NCI-H510A (cell line): Measurements from ENCODE around the gene CBY1.

ENCODE experiments used
- DNase-seq: peaks from one replicate; lab custom pipeline; 2025; lab: John Stamatoyannopoulos, UW

Gene CBY1

DNA sequence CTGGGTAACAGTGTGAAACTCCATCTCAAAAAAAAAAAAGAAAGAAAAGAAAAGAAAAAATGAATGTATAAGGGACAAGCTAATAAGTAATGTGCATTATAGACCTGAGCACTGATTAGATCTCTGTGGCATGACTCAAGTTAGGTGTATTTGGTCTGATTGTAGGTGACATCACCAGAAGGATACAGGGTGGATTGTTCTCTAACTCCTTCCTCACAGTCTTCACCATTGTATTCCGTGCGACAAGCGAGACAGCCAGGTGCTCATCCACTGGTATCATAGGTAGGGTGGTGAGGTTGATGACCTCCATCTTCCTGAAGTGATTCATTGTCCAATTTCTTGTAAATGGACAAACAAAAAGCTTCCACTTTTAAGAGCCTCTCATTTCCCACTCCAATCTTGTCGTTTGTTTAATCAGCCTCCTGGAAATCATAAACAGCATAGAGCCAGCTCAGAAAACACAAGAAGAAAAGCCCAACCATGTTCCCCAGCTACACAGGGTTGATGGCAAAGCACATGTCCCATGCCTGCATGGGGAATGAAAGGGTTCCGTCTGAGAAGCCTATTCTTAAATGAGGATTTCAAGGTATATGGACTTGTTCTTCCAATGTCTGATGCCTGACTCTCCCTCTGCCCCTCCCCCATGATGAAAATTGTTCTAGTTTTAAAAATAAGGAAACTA, 6.5 kb upstream of the CBY1 start:
- DNase-seq, result no peak

DNA sequence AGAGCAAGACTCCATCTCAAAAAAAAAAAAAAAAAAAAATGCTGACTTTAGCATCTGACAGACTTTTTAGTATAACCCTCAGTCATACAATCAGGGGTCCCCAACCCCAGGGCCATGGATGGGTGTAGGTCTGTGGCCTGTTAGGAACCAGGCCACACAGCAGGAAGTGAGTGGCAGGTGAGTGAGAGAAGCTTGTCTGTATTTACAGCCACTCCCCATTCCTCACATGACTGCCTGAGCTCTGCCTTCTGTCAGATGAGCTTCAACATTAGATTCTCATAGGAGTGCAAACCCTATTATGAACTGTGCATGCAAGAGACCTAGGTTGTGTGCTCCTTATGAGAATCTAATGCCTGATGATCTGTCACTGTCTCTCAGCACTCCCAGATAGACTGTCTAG, 3.6 kb upstream of the CBY1 start:
- no peak for DNase-seq

DNA sequence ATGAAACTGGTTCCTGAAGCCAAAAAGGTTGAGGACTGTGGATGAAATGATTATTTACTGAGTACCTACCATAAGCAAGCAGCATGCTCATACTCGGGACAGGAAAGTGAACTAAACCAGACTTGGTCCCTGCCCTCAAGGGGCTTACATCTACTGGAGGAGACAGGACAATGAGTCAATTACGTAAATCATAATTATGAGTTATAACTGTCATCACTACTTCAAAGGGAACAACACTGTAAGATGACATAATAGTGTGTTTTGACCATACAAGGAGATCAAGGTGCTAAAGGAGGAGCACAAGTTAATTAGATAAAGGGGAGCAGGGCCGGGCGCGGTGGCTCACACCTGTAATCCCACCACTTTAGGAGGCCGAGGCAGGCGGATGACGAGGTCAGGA, 2.7 kb upstream of the CBY1 start:
- no peak for DNase-seq

DNA sequence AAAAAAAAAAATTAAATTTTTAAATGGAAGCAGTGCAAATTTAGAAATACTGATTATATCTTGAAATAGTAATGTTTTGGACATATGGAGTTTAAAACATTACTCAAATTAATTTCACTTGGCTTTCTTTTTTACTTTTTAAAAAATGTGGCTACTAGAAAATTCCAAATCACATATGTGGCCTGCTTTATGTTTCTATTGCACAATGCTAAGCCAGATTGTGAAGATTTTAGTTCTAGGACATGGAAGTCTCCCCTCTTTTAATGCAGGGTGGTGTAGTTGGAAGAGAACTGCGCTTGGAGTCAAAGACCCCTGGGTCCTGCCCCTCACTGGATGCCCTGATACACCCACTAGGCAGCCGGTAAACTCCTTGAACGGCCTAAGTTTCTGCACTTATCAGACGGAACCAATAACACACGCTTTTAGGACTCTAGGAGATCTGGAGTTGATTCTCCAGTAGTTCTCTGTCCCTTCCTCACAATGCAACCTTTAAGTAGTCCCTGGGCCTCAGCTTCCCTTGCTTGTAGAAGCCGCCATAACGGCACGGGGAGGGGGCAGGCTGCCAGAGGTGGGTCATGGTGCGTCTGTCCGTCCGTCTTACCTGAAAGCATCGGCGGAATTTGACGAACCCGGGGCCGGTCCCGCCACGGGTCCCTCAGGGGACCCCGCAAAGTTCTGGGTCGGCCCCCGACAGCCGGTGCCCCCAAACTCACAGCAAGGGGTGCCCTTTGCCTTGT, 751 bp upstream of the CBY1 start:
- DNase-seq, result no peak

DNA sequence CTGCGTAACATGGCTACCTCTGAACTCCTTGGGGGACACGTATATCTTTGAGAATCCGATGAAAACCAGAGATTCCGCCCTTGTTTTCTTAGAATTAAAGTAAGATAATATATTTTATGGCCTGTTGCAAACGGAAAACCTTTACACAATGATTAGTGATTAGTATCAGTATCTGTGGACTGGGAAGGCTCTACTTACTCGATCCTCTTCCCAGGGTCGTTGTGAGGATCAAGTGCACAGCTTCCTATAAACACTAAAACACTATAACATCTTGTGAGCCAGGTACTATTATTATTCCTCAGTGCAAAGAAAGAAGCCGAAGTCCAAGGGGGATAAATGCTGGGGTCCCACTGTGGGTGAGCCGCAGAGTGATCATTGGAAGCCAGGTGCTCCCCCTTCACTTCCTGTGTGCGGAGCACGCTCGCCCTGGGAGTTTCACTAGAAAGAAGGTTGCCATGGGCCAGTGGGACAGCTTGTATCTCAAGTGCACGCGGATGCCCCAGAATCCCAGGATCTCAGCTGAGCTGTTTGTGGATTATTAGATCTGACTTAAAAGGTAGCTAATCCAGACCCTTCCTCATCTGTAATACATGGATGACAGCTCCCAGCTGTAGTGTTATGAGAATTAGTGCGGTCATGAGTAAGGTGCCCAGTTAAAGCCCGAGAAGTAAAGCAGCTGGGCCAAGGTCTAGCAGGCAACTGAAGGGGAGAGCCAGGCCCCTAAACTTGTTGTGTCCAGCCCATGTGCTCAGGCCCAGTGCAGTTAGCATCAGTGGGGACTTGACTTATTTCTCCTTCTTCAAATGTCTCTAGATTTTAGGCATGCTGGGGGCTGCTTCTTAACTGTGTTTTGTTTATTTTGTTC, 839 bp downstream of the CBY1 start:
- no peak for DNase-seq

DNA sequence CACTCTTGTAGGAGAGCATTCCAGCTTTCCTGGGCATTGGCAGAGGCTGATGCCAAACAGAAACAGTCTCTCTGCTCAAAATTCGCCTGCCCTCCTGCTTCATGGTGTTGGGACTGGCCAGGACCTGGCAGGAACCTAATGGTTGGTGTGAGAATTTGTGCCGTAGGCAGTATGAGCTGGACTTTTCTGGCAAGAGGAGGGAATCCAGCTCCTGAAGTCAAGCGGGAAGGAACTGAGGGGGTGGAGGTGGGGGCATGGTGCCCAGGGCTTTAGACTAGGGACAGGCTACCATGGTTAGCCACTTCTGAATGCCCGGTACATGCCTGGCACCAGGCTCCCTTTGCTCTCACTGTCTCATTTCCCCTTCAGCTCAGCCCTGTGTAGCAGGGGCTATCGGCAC, 18.4 kb downstream of the CBY1 start:
- DNase-seq, result no peak

DNA sequence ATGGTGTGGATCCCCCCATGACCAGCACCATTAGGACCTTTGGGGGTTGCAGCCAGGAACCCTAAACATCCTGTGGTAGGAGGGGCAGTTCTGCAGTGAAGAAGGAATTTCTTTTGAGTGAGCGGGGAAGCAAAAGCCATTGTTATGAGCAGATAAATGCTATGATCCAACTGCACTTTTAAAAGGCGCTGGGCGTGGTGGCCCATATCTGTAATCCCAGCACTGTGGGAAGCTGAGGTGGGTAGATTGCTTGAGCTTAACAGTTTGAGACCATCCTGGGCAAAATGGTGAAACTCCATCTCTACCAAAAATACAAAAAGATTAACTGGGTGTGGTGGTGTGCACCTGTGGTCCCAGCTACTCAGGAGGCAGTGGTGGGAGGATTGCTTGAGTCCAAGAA, 19.4 kb downstream of the CBY1 start:
- DNase-seq, result no peak

DNA sequence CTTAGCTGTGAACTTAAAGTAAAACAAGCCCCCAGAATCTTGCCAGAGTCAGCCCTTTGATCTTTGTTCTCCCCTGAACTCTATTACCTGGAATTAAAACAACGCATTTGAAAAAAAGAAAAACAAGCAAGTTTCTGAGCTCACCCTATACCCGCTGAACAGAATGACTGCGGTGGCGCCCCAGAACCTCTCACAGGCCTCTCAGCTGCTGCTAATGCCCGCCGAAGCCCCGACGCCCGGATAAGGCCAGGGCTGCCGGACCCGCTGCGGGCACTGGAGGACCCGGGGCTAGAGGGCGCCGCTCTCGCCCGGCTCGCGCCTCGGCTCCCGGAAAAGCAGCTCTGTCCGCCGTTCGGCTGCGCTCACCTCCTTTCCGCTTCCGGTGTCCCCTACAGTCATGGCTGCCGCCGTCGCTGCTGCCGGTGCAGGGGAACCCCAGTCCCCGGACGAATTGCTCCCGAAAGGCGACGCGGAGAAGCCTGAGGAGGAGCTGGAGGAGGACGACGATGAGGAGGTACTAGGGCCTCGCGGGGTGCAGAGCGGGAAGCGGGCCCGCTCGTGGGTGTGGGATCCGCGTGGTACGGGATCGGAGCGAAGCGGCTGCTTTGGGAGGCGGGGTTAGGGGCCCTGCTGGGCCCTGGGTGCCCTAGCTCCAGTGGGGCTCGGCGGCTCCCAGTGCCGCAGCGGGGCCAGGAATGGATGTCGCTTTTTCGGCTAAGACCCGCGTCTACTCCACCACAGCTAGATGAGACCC, 25.3 kb downstream of the CBY1 start, which contains the start of gene TOMM22:
Gene TOMM22 (plus strand): TSS at position 376 of the 754 bp plus-strand sequence. CDS start 22 bp downstream, at position 398.
- peak; percentile 70 for DNase-seq

DNA sequence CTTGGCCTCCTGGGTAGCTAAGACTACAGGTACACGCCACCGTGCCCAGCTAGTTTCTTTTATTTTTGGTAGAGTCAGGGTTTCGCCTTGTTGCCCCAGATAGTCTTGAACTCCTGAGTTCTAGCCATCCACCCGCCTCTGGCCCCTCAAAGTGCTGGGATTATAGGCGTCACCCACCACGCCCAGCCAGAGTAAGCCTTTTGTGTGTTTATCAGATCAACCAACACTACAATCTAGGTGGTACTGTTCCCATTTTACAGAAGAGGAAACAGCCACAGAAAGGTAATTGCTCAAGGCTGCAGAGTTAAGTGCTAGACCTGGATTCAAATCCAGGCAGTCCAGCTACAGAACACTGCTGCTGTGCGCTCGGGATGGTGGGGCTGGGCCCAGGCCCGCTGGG, 28.5 kb downstream of the CBY1 start:
- DNase-seq, result no peak

DNA sequence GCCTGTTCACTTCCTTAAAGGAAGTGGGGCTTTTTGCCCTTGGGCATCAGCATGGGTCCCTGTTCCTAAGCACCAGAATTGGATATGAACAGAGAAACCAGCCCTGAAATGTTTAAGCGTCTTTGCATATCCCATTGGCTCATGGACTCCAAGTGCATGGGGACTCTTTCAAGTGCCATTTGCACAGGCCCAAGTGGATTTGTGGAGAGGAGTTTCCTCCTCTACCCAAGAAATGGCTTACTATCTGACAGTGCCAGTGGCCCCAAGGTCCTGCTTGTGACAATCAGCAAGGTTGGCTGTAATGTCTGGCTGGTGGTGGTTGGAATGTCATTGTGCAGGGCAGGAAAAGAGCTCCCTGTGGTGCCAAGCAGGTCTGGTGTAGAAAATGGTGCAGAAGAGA, 29.3 kb downstream of the CBY1 start:
- DNase-seq, result no peak

DNA sequence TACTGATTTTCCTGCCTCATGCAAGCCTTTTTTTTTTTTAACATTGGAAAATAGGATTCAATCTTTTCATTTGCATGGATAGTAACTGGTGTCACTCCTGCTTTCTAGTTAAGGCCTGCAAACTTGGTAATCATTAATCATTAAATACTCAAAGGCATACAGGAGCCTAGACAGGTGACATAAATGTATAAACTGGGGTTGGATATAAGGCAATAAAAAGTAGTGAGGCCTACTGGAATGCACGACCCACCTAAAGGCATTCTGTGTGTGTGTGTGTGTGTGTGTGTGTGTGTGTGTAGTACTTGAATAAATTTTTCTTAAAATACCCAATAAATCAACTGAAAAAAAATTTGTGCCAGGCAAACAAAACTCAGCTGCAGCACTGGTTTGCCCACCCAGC, 33.2 kb downstream of the CBY1 start:
- DNase-seq, result no peak

DNA sequence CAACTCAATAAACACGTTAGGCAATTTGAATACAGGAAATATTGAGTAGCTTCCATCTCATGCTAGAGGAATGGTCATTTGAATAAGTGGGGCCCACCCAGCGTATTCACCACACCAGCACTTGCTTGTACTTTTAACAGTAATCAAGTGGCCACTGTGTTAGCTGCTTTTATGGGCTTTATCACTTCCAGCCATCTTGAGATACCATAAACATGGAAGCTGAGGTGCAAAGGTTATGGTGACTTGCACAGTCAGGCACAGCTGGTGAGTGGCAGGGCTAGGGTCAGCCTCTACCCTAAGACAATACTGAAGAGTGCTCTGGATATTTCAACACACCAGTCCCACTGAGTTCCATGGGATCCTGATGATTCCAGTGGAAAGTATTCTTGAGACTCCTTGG, 37.6 kb downstream of the CBY1 start:
- no peak for DNase-seq

DNA sequence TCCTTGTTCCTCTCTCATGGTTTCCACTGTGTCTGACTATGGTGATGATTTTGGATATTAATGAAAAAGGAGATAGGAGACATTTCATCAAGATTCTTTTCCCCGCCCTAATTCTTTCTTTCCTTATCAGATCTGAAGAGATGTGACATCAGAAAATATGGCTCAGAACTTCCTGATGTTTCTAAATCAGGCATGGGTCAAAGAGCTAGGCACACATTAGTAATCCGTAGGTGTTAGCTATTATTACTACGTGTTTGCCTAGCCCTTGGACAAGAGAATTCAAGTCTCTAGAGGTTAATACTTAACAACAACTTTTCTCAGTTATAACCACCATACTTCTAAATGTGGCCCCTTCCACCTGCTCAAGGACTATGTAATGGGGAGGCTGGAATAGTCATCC, 38.5 kb downstream of the CBY1 start:
- no peak for DNase-seq

DNA sequence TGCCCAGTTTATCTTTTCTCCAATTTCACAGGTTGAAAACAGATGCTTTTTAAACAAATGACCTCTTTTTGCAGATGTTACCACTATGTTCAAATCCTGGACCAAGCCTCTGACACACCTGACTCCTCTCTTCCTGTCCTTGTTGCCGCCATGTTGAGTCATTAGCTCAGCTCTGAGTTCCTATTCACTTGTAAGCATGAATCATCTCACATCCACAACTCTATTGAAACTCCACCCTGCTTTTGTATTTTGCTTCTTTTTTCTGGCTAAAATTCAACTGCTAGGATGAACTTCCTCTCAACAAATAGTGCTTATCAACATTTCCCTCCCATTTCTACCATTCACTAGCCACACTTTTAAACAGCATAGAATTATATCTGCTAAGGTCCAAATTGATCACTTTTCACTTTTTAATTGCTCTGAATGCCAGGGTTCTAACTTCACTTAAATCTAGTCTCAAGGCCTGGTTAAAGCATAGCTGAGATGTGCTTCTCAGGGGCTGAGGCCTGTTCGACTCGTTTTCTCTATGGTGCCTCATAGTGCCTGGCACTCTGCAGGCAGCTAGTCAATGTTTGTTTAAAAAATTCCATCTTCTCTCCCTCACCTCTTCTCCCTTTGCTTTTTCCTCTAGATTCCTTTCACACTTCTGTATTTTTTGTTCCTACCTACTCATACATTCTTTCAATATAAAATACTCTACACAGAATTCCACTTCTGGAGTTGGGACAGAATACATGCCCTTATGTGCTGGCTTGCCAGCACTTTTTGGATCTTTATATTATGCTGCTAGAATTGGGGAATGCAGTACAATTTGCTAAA, 40.4 kb downstream of the CBY1 start:
- DNase-seq, result no peak

DNA sequence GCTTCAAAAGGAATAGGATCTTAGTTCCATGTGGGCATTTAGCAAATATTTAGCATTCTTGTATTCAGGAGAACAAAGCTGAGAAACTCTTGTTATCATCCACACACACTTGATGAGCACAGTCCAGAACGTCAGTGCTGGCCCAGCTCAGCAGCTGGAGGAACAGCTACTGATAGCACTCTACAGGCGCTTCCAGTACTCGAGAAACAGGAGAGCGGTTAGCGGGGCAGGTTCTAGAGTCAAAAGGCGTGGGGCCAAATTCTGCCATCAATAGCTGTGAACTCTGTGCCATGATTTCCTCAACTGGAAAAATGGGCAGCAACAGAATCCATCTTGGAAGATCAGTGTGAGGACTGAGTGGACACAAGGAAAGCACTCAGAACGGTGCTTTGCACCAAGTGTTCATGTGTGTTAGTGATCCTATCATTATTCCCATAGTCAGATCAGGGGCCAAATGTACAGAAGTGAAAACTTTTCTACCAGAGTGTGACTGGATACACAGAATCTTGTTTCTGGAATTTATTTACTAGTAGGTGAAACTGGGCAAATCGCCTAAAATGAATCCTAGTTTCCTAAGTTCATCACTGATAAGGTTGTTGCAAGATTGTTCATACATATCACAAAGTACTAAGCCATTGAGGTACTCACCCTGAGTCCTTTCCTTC, 41.1 kb downstream of the CBY1 start:
- DNase-seq, result no peak

DNA sequence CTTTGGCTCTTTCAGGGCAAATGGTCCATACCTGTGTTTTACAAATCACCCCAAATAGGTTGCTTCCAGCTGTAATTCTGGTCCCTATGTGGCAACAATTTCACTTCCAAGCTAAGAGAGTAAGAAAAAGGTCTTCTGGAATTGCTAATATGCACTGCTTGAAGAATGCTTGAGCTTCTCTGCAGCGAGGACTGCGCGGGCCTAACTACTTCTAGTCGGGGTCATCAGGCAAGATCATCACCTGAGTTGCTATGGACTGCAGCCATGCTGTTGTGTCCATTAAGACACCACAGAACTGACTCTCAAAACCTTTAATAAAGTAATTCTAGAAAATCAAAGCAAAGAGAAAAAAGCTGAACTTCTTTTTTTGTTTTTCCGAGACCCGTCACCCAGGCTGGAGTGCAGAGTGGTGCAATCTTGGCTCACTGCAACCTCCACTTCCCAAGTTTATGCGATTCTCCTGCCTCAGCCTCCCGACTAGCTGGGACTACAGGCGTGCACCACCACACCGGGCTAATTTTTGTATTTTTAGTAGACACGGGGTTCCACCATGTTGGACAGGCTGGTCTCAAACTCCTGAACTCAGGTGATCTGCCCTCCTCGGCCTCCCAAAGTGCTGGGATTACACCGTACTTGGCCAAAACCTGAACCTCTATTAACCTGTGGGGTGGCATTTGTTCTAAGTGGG, 42.1 kb downstream of the CBY1 start:
- DNase-seq, result no peak

DNA sequence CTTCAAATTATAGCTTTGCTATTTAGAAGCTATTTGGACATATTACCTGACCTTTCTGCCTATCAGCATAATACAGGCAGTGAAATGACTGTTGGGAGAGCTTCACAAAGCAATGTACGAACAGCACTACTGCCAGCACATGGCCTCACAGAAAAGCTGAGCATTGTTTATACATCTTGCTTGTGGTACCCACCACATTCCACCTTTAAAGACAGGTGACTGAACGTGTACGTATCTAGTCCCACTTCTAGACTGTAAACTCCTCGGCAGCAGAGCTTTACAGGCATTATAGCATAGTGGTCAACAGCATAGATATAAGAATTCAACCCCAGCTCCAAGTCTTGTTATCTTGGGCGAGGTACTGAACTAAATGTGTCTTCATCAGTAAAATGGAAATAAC, 42.7 kb downstream of the CBY1 start:
- no peak for DNase-seq

DNA sequence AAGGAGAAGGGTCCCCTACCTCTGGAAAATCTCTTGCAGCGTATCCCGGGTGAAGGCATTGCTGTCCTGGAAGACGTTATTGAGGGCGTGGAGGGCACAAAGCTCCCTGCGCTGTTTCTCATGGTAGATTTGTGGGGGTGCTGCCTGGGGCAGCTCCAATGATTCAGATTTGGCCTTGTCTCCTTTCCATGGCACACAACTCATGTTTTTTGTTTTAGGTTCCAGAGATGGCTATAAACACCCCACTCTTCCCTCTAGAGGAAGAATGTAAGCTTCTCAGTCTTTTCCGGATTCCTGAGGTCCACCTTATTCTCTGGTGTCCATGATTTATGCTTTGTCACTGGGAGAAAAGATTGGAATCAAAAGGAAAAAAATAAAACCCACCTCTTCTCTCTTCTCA, 43.3 kb downstream of the CBY1 start:
- DNase-seq, result no peak

DNA sequence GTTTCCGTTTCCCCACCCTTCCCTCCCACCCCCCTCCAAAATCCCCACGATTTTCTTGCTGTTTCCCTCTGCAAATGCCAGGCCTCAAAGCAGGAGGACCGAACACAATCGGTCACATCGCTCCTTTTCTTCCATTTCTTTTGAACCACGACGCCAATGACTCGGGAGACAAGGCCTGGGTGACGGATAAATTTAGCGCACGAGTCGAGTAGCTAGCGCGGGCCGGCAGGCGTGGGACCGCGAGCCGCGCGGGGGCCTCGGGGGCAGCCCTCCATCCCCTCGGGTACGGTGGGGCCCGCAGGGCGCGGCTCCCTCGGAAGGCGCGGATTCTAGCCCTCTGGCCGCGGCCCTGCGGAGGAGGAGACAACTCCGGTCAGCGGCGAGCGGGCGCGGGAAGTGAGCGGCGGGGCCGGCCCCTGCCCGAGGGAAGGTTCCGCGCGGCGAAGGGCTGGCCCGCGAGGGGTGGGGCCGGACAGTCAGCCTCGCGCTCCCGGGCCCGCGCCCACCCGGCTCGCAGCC, 43.9 kb downstream of the CBY1 start:
- no peak for DNase-seq
